HG02938 (cell line): Measurements from ENCODE around the gene ITPK1.

ENCODE experiments used
- ATAC-seq: cut with Tn5 transposase; IDR thresholded peaks from one replicate; pipeline ENCODE4 v1.9.1; 2021; ENCODE audit warnings: mild to moderate bottlenecking, moderate library complexity; ENCODE audit not compliant: unreplicated experiment

ITPK1 gene

GRCh38 chr14:92994942-92995341, 120.8 kb downstream of the ITPK1 start:
- ATAC-seq = no peak

GRCh38 chr14:92994131-92994676, 121.5 kb downstream of the ITPK1 start:
- ATAC-seq = no peak

GRCh38 chr14:92993302-92993701, 122.4 kb downstream of the ITPK1 start:
- no peak for ATAC-seq

DNA sequence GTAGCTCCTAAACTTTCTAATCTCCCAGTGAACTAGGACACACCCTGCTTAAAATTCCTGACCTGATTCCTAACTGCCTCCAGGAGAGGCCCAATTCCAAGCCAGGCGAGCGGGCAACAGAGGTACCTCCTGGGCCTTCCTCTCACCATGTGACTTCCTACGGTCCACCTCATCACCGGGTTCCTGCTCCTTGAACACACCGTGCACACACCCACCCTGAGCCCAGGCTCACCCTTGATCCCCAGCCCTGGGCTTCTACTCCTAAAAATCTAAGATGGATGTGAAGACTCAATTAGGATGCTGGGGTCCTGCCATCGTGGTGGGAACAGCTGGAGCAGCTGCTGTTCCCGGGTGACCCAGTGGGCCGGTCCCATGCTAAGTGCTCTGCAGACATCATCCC, 124.2 kb downstream of the ITPK1 start:
- ATAC-seq = no peak

DNA sequence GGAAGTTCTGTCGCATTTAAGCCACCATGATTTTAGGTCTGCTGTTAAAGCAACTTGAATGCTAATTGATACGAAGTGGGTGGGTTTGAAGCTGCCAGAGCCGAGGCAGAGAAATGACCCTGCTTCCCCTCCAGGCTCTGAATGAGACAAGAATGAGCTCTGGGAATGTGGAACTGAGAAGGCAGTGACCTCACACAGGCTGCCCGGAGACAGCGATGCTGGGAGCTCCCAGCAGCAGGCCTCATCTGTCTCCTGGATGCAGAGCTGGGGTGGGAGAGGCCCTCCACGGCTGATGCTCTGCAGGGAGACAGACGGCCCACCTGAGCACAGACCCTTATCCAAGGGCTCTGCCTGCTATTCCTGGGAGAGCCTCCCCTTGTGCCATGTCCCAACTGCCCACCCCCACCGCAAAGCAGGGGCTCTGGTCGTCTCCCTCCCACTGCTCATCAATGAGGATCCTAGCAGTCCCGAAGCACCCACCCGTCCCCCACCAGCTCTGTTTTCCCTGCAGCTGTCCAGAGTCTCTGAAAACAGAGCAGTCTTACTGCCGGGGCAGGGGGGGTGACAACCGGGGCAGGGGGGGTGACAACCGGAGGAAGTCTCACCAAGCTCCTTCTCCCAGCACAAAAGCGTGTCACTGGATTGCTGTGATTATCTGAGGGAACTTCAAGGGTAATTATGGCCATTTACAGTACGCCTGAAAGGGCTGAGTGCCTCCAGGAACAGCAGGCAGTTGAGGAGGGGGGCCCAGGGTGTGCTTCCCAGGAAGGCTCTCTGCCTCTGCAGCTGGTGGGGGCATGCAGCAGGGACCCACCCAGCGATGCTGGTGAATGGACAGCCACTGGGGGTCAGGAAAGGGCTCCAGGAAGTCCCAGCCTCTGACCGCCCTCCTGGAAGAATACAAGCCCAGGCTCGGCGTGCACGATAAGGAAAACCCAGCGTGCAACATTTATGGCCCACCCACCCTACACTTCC, 125.0 kb downstream of the ITPK1 start:
- no peak for ATAC-seq

- ATAC-seq = no peak
Observed at GRCh38 chr14:92988786-92989755, 126.7 kb downstream of the ITPK1 start.

GRCh38 chr14:92987713-92988510, 127.8 kb downstream of the ITPK1 start:
- ATAC-seq = no peak

DNA sequence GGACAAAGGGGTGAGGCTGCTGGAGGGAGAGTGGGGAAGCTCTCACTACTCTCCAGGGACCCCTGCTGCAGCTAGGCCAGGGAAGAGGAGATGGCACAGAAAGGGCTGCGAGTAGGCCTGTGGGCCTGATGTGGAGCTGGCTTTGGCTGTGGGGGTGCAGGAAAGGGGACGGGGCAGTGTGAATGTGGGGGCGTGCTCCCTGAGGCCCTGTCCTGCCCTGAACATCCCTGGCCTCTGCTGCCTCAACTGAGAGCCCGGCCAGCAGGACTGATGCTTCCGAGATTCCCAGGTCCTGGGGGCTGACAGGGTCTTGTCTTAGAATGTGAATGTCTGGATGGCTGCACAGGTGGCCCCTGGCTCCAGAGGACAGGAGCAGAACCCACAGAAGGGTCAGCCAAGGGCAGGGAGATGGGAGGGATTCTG, 128.6 kb downstream of the ITPK1 start:
- ATAC-seq = no peak

DNA sequence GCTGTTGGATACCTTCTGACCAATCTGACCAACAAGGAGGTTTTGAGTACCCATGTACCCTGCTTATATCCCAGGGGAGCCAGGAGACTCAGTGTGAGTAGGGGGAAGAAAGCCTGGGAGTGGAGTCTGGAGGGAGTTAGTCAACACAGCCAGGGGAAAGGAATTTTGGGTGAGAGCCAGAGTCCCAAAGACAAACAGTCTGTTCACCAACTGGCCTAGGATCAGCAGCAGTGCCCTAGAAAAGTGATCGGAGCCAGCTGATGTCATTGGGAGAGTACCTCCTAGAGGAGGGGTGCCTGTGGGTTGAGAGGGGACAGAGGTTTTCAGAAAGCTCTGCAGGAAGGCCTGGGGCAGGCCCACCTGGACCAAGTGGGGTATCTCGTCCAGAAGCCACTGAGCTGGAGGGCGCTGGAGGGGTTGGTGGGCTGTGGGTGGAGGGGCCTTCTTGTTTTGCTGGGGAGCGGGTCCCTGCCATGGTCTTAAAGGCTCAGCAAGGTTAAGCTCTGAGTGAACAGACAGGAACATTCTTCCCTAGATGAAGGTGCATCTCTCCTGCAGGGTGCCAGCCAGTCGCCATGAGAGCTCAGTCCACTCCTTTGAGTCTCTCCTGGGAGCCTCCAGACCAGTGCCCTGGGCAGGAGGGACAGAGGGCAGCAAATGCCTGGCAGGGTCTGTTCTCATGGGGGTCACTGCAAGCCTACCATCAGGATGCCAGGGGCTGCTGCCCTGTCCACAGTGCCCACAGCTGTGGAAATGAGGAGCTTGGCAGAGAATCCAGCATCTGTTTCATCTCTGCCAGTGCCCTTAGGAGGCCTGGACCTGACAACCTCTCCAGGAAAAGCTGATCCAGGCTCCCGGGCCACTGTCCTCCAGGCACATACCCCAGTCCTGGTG, 129.2 kb downstream of the ITPK1 start:
- ATAC-seq = no peak

GRCh38 chr14:92985521-92985920, 130.2 kb downstream of the ITPK1 start:
- no peak for ATAC-seq

DNA sequence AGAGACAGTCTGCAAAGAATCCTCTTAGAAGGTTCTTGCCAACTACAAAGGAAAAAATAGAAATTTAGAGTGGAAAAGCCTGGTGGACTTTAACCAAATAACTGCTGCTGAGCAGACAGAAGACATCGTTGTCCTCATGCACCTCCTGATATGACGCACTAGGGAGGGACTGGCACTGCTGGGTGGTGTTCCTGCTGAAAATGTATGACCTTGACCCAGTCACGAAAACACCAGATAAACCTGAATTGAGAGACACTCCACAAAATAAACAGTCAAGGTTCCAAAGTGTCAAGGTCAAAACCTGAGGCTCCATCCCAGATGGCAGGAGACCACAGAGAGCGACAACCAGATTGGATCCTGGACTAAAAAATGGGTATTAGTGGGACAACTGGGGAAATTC, 130.8 kb downstream of the ITPK1 start:
- ATAC-seq = no peak

DNA sequence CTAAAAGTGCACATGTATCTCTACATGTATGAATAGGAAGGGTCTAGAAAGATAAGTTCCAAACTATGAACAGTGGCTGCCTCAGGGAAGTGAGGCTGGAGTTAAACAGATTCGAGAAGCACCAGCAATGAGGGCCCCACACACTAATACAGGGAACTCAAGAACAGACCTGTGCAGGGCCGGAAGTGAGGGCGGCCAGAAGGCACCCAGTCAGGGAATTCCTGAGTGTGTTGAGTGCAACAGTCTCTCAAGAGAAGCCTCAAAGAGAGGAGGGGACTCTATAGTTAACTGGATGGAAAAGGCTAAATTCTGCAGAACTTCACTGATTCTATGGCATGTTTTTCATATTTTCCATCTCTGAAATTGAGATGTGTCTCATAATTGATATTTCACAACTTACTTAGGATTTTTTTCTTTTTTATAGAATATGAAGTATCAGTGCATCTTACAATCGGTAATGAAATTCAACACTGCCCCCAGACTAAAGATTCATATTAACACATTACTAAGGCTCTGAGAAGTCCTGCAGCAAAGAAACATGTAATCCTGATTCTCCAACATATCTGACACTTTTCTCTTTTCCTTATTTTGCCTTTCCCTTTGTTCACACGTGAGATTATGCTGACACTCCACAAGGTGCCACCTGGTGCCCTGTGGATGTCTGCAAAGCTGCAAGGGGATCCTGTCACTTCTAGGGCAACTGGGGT, 131.5 kb downstream of the ITPK1 start:
- no peak for ATAC-seq

DNA sequence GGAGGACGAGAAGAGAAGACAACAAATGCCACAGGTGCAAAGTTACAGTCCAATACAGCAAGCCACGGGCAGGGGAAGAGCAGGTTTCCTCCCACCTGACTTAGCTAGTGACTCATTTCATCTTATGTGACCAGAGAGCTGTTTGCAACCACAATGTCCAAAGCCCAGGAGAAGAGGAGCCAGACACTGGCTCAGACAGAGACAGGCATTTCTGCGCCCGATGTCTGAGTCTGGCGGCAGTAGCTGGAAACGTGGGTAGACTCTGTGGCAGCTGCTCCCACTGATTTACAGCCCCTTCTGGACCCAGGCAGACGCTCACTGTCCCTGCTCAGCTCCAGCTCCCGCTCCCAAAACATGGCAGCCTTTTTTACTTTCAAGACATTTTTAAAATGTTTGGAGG, 132.8 kb downstream of the ITPK1 start:
- no peak for ATAC-seq

- ATAC-seq = no peak
Observed at GRCh38 chr14:92981726-92982125, 134.0 kb downstream of the ITPK1 start.

DNA sequence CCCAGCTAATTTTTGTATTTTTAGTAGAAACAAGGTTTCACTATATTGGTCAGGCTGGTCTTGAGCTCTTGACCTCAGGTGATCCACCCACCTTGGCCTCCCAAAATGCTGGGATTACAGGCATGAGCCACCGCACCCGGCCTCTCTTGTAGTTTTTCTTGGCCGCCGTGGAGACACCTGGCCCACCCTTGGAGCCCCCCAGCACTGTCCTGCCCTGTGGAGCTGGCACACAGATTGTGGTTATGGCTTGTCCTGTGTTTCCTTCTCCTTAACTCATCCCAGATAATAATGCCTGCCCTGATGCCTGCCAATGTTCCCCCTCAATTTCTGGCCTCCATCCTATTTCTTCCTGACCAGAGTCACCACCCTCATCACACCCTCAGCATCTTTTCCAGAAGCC, 134.9 kb downstream of the ITPK1 start:
- no peak for ATAC-seq

DNA sequence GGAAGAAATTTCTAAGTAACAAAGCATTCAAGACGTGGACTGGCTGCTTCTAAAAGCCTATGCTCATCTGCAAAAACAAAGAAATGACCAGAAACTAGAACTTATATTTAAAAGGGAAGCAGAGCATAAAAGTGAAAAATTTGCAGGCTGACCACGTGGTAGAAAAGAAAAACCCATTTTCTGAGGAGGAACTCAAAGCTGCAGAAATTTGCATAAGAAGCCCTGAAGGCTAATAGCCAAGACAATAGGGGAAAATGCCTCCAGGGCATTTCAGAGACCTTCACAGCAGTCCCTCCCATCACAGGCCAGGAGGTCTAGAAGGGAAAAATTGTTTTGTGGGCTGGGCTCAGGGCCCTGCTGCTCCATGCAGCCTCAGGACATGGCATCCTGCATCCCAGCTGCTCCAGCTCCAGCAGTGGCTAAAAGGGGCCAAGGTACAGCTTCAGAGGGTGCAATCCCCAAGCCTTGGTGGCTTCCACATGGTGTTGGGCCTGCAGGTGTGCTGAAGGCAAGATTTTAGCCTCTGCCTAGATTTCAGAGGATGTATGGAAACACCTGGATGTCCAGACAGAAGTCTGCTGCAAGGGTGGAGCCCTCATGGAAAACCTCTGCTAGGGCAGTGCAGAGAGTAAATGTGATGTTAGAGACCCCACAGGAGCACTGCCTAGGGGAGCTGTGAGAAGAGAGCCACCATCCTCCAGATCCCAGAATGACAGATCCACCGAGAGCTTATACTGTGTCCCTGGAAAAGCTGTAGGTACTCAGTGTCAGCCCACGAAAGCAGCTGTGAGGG, 137.3 kb downstream of the ITPK1 start:
- ATAC-seq = no peak

- no peak for ATAC-seq
Observed at GRCh38 chr14:92976268-92976667, 139.5 kb downstream of the ITPK1 start.
